Stimulated activated naive CD4-positive, alpha-beta T cell (primary cell): Measurements from ENCODE around the gene TAS2R46.
"Not testable (repeated sequence)": the region's sequence is repeated elsewhere in the genome, so short reads cannot be mapped to it uniquely, and the experiment has no call there.

ENCODE experiments used
- DNase-seq, 6 experiments: peaks; one replicate each; lab custom pipeline; 2025; lab: John Stamatoyannopoulos, UW

The TAS2R46 gene, protein sequence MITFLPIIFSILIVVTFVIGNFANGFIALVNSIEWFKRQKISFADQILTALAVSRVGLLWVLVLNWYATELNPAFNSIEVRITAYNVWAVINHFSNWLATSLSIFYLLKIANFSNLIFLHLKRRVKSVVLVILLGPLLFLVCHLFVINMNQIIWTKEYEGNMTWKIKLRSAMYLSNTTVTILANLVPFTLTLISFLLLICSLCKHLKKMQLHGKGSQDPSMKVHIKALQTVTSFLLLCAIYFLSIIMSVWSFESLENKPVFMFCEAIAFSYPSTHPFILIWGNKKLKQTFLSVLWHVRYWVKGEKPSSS

DNA sequence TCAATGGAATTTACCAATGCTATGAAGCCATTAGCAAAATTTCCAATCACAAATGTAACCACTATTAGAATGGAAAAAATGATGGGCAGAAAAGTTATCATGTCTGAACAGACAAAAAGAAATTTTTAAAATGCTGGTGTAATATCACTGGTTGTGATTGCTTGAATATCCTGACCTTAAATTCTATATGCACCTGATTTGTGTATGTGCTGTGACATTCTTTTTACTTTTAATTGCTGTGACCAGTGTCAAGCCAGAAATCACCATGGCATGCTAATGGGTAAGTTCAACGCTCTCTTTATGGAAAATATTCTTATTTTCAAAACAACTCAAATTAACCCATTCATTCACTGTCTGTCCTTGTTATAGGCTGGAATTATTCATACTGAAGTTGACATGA is at the start of gene TAS2R46:
Gene TAS2R46 (minus strand): TSS at position 101 of the 400 bp plus-strand sequence. CDS start 0 bp downstream, at position 101.
- DNase-seq, result not testable (repeated sequence)

DNA sequence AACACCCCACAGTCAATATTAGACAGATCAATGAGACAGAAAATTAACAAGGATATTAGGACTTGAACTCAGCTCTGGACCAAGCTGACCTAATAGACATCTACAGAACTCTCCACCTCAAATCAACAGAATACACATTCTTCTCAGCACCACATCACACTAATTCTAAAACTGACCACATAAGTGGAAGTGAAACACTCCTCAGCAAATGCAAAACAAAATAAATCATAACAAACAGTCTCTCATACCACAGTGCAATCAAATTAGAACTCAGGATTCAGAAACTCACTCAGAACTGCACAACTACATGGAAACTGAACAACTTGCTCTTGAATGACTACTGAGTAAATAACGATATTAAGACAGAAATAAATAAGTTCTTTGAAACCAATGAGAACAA is 49.1 kb upstream of the TAS2R46 start:
- DNase-seq, result not testable (repeated sequence)

DNA sequence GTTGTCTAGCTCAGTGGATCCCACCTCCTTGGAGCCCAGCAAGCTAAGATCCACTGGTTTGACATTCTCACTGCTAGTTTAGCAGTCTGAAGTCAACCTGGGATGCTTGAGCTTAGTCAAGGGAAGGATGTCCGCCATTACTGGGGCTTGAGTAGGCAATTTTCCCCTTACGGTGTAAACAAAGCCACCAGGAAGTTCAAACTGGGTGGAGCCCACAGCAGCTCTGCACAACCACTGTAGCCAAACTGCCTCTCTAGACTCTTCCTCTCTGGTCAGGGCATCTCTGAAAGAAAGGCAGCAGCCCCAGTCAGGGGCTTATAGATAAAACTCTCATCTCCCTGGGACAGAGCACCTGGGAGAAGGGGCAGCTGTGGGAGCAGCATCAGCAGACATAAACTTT is 46.8 kb upstream of the TAS2R46 start:
- no peak for DNase-seq

DNA sequence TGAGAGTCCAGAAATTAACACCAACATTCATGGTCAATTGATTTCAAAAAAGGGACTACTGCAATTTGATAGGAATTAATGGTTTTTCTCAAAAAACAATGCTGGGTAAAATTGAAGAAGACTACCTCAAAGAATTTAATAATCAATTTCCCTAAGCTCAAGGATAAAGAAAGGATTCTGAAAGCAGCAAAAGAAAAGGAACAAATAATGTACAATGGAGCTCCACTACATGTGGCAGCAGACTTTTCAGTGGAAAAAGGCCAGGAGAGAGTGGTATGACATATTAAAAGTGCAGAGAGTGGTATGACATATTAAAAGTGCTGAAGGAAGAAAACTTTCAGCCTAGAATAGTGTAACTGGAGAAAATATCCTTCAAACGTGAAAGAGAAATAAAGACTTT is 45.6 kb upstream of the TAS2R46 start:
- DNase-seq, result no peak

DNA sequence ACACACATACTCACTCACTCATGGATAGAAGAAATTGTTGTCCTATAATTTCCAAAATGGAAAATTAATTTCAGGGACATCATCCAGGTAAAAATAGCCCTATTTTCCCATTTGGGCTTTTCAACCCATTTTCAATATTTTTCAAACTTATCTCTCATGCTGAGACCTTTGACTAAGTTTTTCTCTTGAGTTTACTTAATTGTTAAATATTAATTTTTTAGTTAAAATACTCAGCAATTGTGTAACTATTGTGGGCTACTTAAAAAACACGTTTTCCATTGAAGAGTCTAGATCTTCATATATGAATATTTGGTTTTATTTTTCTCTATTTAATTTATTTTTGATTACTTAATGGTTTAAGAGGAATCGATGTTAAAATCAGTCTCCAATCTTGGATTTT is 44.2 kb upstream of the TAS2R46 start:
- DNase-seq, result no peak

DNA sequence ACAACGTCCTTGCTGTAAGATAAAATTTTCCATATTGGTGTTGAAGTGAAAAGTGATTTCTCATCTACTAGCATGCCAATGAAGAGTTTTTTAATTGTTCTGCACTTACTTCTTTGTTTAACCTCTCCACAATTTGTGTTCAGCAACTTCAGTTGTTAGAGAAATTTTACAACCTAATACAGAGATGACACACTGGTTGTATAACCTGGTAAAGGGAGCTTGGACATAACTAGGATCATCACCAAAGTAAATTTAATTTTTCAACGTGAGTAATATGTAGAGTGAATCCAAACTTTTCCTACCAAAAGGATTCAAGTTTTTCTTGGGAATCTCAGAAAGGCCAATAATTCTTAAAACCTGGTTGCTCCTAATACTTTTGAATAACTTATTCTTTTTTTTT is 43.5 kb upstream of the TAS2R46 start:
- DNase-seq, result no peak

DNA sequence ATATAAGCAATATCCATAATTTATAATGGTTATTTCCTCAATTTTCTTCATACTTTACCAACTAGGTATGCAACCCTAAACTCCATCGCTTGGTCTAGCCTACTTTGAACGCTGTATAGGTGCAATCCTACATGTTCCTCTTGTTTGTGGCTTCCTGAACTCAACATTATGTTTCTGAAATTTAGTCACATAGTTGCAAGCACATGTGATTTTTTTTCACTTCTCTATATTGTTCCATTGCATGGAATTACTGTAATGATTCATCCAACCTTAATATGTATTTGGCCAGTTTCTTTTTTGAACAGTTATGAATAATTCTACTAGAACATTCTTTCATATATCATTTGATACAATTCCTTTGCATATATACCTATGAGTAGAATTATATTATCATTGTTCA is 32.8 kb upstream of the TAS2R46 start:
- not testable (repeated sequence) for DNase-seq

DNA sequence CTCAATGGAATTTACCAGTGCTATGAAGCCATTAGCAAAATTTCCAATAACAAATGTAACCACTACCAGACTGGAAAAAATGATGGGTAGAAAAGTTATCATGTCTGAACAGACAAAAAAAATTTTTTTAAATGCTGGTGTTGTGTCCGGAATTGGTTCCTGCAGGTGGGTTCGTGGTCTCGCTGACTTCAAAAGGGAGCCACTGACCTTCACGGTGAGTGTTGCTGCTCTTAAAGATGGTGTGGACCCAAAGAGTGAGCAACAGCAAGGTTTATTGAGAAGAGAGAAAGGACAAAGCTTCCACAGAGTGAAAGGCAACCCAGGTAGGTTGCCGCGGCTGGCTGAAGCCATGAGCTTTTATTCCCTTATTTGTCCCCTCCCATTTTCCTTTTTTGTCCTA is 30.0 kb upstream of the TAS2R46 start, which contains the start of gene TAS2R43:
Gene TAS2R43 (minus strand): TSS at position 186 of the 400 bp plus-strand sequence. CDS start 84 bp downstream, at position 102.
- no peak for DNase-seq

DNA sequence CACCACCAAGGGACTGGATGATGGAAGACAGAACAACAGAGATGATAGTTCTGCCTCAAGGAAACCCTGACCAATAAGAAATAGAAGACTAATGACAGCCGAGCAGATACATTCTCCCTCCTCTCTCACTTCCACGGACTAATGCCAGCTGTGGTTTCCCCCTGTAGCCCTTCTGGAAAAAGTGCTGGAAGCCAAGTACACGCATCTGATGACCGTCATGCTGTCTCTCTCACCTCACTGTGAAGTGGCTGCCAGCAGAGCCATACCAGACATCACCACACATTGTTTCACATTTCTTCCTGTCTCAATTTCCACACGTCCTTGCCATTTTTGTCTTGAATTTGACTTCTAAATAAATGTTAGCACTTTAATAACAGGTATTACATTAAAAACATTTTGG is 27.2 kb upstream of the TAS2R46 start:
- no peak for DNase-seq

DNA sequence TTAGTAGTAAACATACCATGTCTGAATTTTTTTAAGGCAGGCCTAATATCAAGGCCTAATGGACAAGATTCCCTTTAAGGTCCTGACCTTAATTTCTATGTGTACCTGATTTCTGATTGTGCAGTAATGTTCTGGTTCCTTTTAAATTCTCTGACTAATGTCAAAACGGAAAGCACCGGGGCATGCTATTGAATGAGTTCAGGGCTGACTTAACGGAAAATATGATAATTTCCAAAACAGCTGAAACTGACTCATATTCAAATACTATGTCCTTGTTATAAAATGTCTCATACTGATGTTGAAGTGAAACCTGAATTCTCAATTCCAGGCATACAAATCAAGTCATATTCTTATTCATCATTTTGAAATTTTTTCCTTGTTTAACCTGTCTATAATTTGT is 23.3 kb upstream of the TAS2R46 start:
- no peak for DNase-seq

DNA sequence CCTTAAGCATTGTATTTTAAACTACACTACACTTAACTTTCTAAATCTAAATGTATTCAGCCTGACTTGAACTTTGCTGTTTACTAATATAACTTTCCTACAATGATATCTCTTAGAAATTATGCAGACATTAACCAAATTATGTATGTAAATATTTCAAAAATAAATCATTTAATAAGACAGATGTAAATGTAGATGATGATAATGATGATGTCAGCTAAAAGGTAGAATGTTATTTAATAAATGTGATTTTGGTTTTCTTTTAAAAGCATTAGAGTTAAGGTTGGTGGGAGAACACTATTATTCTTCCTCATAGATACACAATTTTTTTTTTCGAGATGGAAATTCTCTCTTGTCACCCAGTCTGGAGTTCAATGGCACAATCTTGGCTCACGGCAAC is 19.9 kb upstream of the TAS2R46 start:
- no peak for DNase-seq

DNA sequence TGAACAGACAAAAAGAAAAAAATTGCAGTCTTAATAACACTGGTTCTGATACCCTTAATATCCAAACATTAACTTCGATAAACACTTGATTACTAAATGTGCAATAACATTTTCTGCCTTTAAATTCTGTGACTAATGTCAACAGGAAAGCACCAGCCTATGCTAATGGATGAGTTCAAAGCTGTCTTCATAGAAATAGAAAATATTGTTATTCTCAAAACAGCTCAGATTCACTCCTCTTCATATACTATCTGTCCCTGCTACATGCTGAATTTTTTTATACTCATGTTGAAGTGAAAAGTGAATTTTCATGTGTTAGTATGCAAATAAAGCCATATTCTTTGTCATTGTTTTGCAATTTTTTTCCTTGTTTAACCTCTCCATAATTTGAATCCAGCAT is 16.2 kb upstream of the TAS2R46 start:
- no peak for DNase-seq

DNA sequence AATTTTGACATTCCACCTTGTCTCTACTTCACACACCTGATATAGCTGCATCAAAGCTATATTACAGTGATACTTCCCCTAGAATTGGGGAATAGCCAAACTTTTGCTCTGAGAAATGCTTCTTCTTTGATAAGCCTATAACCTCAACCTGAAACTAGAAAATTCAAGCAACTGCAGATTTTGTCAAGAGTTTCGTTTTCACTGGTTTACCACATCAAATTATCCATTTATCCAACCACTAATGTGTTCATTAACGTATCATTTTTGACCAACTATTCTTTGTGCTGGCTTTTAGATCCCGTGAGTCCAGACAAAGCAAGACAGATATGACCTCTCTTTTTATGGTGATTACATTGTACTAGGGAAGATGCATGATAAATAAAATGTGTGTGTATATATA is 13.5 kb upstream of the TAS2R46 start:
- no peak for DNase-seq

DNA sequence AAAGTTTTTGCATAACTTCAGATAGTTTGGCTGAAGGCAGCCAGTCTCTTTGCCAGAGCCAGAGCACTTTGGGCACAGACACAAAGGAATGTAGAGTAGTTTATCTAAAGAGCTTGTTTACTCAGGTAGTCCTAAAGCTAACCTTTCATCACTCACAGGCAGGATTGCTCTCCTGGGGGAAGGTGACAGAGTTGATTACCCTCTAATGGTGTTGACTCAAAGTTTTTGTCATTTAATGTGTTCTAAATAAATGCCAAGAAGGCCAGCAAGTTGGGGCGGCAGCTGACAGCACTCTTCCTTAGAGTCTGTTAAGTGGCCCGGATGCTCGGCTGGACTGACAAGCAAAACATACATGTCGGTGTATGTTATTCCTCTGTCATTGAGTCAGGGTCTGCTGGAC is 9.3 kb upstream of the TAS2R46 start:
- DNase-seq, result no peak

DNA sequence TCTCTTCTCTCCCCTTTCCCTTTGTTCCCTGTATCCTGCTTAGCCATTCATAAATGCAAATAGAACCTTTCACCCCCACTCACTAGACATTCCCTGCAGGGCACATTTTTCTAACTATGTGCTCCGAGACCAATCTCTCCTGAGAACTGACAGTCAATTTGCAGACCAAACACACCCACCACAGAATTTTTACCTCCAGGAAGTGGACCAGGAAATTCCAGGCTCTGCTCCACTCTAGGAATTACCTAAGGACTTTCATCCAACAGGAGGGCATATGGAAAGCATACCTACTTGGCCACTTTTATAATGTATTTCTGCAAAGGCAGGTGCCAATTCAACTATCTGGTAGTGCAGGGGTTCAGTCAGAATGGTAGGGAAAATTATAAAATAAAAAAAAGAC is 8.9 kb upstream of the TAS2R46 start:
- no peak for DNase-seq

DNA sequence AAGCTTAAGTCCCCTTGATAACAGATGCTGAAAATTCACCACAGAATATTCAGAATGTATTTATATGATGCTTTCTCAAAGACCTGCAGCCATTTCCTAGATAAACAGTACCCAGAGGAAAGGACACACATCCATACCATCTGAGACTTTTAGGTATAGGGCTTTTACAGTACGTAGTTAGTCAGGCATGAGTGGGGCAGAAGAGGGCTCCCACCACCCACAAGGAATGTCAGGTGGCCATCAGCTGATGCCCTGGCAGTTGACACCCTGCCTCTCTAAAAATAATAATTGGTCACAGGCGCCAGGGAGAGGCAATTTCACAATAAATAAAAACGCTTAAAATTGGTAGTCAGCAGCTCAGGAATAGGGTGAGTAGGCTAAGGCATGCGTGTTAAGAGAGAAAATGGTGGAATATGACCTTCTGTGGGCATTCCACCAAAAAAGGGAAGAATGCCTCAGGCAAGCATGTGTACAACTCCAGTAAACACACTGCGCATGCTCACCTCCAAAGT is 7.8 kb upstream of the TAS2R46 start:
- DNase-seq, result no peak

DNA sequence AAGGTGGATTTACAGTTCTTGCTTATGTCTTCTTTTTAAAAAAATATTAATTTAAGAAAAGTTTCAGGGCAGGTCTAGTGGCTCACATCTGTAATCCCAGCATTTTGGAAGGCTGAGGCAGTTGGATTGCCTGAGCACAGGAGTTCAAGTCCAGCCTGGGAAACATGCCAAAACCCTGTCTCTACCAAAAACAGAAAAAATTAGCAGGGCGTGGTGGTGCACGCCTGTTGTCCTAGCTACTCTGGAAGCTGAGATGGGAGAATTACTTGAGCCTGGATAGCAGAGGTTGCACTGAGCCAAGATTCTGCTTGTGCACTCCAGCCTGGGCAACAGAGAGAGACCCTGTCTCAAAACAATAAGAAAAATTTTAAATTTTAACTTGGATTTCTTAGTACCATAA is 5.4 kb upstream of the TAS2R46 start:
- DNase-seq, result no peak

DNA sequence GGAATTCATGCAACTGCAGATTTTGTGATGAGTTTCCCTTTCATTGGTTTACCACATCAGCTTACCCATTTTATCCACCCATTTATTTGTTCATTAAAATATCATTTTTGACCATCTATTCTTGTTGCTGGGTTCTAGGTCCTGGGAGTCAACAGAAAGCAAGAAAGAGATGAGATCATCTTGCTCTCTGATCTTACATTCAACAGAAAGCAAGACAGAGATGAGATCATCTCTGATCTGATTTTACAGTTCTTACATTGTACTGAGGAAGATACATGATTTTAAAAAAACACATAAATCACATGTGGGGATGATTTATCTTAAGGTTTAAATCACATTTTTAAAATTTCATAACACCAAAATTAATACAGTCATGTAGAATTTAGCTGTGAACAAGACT is 2.3 kb downstream of the TAS2R46 start:
- DNase-seq, result no peak

DNA sequence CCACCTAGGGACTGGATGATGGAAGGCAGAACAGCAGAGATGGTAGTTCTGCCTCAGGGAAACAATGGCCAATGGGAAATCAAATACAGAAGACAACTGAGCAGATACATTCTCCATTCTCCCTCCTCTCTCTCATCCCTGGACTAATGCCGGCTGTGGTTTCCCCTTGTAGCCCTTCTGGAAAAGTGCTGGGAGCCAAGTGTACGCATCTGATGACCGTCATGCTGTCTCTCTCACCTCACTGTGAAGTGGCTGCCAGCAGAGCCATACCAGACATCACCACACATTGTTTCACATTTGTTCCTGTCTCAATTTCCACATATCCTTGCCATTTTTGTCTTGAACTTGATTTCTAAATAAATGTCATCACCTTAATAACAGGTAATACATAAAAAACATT is 3.1 kb downstream of the TAS2R46 start:
- DNase-seq, result no peak

DNA sequence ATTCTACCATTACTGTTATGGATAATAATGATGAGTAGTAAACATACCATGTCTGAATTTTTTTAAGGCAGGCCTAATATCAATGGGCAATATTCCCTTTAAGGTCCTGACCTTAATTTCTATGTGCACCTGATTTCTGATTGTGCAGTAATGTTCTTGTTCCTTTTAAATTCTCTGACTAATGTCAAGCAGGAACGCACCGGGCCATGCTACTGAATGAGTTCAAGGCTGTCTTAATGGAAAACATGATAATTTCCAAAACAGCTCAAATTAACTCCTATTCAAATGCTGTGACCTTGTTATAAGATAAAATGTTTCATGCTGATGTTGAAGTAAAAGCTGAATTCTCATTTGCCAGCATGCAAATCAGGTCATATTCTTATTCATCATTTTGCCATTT is 6.8 kb downstream of the TAS2R46 start:
- DNase-seq, result no peak

DNA sequence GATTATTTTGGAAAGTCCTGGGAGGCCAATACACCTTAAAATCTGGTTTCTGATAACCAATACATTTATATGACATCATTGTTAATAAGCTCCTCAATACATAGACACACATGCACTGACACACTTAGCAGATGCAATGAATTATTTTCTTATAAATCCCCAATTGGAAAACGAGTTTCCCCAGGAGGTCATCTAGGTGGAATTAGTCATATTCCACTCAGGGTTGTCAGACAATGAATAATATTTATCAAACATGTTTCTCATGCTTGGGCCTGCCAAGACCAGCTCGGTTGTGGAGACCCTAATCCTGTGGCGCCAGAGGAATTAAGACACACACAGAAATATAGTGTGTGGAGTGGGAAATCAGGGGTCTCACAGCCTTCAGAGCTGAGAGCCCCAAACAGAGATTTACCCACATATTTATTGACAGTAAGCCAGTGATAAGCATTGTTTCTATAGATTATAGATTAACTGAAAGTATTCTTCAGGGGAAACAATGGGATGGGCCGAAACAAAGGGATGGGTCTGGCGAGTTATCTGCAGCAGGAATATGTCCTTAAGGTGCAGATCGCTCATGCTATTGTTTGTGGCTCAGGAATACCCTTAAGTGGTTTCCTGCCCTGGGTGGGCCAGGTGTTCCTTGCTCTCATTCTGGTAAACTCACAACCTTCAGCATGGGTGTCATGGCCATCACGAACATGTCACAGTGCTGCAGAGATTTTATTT is 12.1 kb downstream of the TAS2R46 start:
- DNase-seq, result not testable (repeated sequence)

DNA sequence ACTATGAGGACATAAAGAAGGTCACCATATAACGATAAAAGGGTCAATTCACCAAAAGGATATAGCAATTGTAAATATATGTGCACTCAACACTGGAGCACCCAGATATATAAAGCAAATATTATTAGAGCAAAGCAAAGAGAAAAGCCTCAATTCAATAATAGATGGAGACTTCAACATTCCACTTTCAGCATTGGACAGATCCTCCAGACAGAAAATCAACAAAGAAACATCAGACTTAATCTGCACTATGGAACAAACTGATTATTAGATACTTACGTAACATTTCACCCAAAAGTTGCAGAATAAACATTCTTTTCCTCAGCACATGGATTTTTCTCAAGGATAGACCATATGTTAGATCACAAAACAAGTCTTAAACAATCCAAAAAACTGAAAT is 20.7 kb downstream of the TAS2R46 start:
- not testable (repeated sequence) for DNase-seq

DNA sequence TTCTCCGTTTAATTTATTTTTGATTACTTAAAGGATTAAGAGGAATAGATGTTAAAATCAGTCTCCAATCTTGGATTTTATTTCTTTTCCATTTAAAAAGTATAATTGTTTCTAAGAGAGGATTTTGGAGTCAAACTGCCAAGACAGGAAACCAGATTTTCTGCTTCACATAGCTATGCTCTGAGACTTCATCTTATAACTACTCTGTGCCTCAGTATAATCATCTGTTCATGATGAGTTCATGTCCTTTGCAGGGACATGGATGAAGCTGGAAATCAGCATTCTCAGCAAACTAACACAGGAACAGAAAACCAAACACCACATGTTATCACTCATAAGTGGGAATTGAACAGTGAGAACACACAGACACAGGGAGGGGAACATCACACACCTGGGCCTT is 21.9 kb downstream of the TAS2R46 start:
- no peak for DNase-seq
